HUES48 (cell line): ENCODE results near the gene CINP.

Experiments
- H3K27ac ChIP-seq: one replicate; pipeline ENCODE4 v1.7.0; 2013; ENCODE audit warnings: low read depth, low read length, inconsistent platforms
- H3K27me3 ChIP-seq: 2 replicates; pipeline ENCODE4 v1.6.1; 2013; ENCODE audit warnings: mild to moderate bottlenecking, low read length; ENCODE audit not compliant: control insufficient read depth, insufficient read depth
- H3K36me3 ChIP-seq: 2 replicates; pipeline ENCODE4 v1.6.1; 2013; ENCODE audit warnings: low read length; ENCODE audit not compliant: control insufficient read depth, insufficient read depth
- H3K4me1 ChIP-seq: 2 replicates; pipeline ENCODE4 v1.6.1; 2013; ENCODE audit warnings: mild to moderate bottlenecking, low read length; ENCODE audit not compliant: control insufficient read depth, insufficient read depth
- H3K4me3 ChIP-seq: 2 replicates; pipeline ENCODE4 v1.5.1; 2013; ENCODE audit warnings: mild to moderate bottlenecking, low read depth, low read length
- H3K9ac ChIP-seq: 2 replicates; pipeline ENCODE4 v1.6.1; 2013; ENCODE audit warnings: mild to moderate bottlenecking, low read depth, low read length, moderate library complexity
- H3K9me3 ChIP-seq: 2 replicates; pipeline ENCODE4 v1.6.1; 2013; ENCODE audit warnings: low read length; ENCODE audit not compliant: control insufficient read depth, insufficient read depth

CINP gene

GRCh38 chr14:102320671-102321455 is 41.8 kb downstream of the CINP start:
- Histone ChIP-seq H3K9me3 (no peaks in the 10 kb centered on the region), H3K9ac (no peak overlapping the region), H3K4me1 (peaks cover 14% of the 10 kb centered on the region), H3K27ac (no peak overlapping the region), H3K4me3 (peak overlapping the region; percentile 95), H3K36me3 (no peaks in the 10 kb centered on the region), H3K27me3 (peaks cover 4% of the 10 kb centered on the region)

GRCh38 chr14:102320033-102320660 is 42.5 kb downstream of the CINP start:
- H3K9ac ChIP-seq = peak overlapping the region; percentile 73
- H3K4me1 ChIP-seq = peaks cover 14% of the 10 kb centered on the region
- H3K4me3 ChIP-seq = peak overlapping the region; percentile 95
- H3K36me3 ChIP-seq = no peaks in the 10 kb centered on the region
- peak overlapping the region; percentile 40 for H3K27ac ChIP-seq
- no peaks in the 10 kb centered on the region for H3K9me3 ChIP-seq
- peaks cover 10% of the 10 kb centered on the region for H3K27me3 ChIP-seq

DNA sequence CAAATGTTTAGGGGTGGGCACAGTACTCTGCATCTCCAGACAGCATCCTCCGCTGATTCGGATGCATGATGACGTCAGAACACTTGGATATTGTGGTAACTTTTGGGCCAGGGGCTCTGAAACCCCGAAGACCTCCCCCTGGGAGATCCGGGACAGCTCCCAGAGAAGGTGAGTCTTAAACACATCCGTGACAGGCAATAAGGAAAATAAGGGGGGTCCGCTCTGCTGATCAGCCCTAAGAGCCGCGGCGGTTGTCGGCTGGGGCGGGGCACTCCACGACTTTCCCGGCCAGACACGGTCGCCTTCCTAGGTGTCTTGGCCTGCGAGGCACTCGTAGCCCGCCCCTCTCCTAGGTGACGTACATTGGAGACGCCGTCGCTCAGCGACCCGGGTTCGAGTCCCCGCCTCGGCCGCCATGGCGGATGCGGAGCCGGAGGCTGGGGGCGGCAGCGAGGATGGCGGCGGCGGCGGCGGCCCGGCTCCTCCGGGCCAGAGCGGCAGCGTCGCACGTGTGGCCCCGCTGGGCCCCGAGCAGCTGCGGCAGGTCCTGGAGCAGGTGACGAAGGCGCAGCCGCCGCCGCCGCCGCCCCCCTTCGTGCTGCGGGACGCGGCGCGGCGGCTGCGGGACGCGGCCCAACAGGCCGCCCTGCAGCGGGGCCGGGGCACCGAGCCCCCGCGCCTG is 43.2 kb downstream of the CINP start, which contains the start of gene ZNF839:
Gene ZNF839 (plus strand): TSS at position 396 of the 682 bp plus-strand sequence. CDS start 20 bp downstream, at position 416.
- Histone ChIP-seq H3K27me3 (peaks cover 16% of the 10 kb centered on the region), H3K9me3 (no peaks in the 10 kb centered on the region), H3K36me3 (no peaks in the 10 kb centered on the region), H3K27ac (peak within 1 kb of the TSS; percentile 51), H3K9ac (peak within 1 kb of the TSS; percentile 73), H3K4me1 (peaks cover 14% of the 10 kb centered on the region), H3K4me3 (peak within 1 kb of the TSS; percentile 95)

- H3K4me3 ChIP-seq = peak overlapping the region; percentile 95
- H3K36me3 ChIP-seq = no peaks in the 10 kb centered on the region
- peaks cover 14% of the 10 kb centered on the region for H3K4me1 ChIP-seq
- no peak overlapping the region for H3K27ac ChIP-seq
- peaks cover 19% of the 10 kb centered on the region for H3K27me3 ChIP-seq
- H3K9ac ChIP-seq = peak overlapping the region; percentile 73
- no peaks in the 10 kb centered on the region for H3K9me3 ChIP-seq
These were observed 43.9 kb downstream of the CINP start for GRCh38 chr14:102318781-102319276.

GRCh38 chr14:102317564-102318248 is 45.0 kb downstream of the CINP start:
- peak overlapping the region; percentile 71 for H3K4me3 ChIP-seq
- peak overlapping the region; percentile 48 for H3K9ac ChIP-seq
- peaks cover 22% of the 10 kb centered on the region for H3K27me3 ChIP-seq
- H3K36me3 ChIP-seq = no peaks in the 10 kb centered on the region
- peak overlapping the region; percentile 76 for H3K27ac ChIP-seq
- no peaks in the 10 kb centered on the region for H3K9me3 ChIP-seq
- peaks cover 14% of the 10 kb centered on the region for H3K4me1 ChIP-seq

DNA sequence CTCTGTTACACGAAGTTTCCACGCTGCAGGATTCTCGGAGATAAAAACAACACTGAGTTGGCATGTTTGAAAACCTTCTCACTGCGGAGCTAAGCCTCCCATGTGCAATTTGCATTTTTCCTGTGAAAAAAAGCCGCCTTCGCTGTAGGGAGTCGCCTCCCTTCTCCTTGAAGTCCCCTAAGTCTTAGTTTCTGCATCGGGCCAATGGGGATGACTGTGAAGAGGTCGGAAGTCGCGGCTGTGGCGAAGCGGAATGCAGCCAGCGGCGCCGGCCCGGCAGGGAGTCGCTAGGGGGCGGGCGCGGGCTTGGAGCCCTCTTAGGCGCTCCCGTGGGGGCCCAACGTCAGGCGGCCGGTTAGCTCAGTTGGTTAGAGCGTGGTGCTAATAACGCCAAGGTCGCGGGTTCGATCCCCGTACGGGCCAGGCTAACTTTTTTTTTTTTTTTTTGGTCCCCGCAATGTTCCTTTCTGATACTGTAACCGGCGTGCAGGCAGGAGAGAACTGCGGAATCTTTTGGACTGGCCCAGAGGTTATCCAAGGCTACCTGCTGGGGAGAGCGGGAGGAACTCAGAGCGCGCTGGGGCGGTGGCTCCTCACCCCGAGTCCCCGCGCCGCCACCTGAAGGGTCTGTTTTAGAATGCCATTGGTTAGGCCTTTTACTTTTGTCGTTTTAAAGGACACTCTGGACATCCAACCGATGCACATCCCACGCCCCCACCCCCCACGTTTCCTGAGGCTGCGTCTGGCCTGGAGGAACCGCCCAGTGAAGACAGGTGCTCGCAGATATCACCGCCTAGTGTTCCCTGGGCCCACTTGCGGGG is 45.7 kb downstream of the CINP start:
- Histone ChIP-seq H3K4me1 (peaks cover 14% of the 10 kb centered on the region), H3K27me3 (peaks cover 22% of the 10 kb centered on the region), H3K4me3 (peak overlapping the region; percentile 71), H3K9ac (peak overlapping the region; percentile 65), H3K27ac (peak overlapping the region; percentile 86), H3K36me3 (no peaks in the 10 kb centered on the region), H3K9me3 (no peaks in the 10 kb centered on the region)

DNA sequence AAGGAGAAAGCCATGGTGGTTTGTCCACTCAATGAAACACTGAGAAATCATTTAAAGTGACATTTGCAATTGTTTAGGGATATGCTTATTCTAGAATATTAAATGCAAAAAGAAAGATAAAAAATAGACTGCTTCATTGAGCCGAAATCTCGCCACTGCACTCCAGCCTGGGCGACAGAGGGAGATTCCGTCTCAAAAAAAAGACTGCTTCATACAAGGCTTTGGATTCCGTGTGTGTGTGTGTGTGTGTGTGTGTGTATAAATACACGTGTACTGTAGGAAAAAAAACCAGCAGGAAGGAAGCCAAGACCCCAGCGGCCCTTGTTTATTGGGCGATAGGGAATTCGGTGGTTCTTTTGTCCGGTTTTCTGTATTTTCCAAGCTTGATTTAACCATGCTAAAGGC is 46.4 kb downstream of the CINP start:
- peak overlapping the region; percentile 86 for H3K27ac ChIP-seq
- H3K4me1 ChIP-seq = peaks cover 14% of the 10 kb centered on the region
- H3K27me3 ChIP-seq = peaks cover 22% of the 10 kb centered on the region
- peak overlapping the region; percentile 71 for H3K4me3 ChIP-seq
- H3K36me3 ChIP-seq = no peaks in the 10 kb centered on the region
- no peaks in the 10 kb centered on the region for H3K9me3 ChIP-seq
- peak overlapping the region; percentile 65 for H3K9ac ChIP-seq

- Histone ChIP-seq H3K9me3 (no peaks in the 10 kb centered on the region), H3K27me3 (peaks cover 22% of the 10 kb centered on the region), H3K27ac (no peak overlapping the region), H3K9ac (no peak overlapping the region), H3K4me3 (no peak overlapping the region), H3K36me3 (no peaks in the 10 kb centered on the region), H3K4me1 (peaks cover 11% of the 10 kb centered on the region)
These were observed 47.6 kb downstream of the CINP start for GRCh38 chr14:102315121-102315520.

- H3K4me3 ChIP-seq = peak overlapping the region; percentile 73
- no peak overlapping the region for H3K27ac ChIP-seq
- peaks cover 22% of the 10 kb centered on the region for H3K27me3 ChIP-seq
- peaks cover 11% of the 10 kb centered on the region for H3K4me1 ChIP-seq
- no peaks in the 10 kb centered on the region for H3K9me3 ChIP-seq
- H3K9ac ChIP-seq = no peak overlapping the region
- no peaks in the 10 kb centered on the region for H3K36me3 ChIP-seq
These were observed 48.3 kb downstream of the CINP start for GRCh38 chr14:102314242-102315011.
